ENCODE data around the gene MIA.
A peak's percentile ranks its signal among the peaks of the same experiment; 100 is the strongest.
"Not testable (repeated sequence)": the region's sequence is repeated elsewhere in the genome, so short reads cannot be mapped to it uniquely, and the experiment has no call there.

MIA gene

DNA sequence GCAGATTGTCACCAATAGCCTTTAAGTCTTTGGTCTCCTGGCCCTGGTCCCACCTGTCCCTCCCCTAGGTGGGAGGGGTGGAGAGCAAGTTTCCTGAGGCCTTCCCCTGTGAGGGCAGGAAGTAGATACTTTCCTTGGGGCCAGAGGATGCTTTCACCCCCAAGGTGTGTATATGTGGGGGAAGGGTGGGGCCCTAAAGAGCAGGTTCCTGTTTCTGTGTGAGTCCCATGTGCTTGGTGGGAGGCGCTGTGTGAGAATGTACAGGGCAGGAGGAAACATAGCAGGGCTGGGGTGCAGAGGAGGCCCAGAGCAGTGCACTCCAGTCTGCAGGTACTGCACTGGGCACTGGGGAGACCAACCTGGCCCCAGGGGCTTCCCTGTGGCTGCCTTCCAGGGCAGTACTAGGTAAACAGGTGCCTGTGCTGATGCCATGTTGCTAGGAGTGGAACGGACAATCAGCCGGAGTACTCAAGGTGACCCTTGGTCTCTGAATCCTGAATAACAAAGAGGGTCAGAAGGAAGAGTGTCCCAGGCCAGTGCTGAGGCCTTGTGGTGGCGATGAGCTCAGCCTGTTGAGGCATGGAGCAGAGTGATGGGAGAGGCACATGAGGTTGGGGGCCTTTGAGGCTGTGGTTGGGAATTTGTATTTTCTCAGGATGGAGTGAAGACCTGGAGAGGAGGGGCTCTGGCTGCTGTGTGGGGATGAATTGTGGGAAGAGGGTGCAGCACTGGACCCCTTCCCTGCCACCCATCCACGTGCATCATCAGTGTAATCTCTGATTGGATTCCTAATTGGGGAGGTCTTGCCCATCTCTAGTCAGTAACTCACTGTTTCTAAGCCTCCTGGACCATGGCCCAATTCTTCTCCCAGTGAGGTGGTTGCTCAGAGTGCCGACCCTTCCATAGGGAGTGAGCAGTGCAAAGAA is 28.8 kb downstream of the MIA start:
- no peak for DNase-seq

DNA sequence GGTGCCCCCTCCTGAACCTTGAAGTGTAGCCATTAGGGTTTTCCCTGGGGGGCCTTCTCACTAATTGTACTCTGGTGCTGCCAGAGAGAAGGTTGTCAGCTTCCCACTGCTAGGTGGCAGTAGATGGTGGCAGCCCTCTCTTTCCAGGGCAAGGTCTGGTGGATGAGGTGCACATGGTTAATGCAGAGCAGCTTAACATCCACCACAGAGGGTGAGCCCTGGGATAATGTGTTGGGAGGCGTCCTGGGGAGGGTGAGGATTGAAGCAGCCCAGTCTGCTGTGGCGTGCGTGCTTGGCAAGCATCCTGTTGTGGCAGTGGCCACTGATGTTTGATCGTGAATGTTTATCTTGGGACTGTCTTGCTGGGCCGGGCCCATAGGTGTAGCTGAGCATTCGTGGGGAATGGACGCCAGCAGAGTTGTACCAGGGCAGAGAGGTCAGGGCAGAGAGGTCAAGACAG is 29.5 kb downstream of the MIA start:
- peak in 1 of 14 donors; percentile 23 for DNase-seq

DNA sequence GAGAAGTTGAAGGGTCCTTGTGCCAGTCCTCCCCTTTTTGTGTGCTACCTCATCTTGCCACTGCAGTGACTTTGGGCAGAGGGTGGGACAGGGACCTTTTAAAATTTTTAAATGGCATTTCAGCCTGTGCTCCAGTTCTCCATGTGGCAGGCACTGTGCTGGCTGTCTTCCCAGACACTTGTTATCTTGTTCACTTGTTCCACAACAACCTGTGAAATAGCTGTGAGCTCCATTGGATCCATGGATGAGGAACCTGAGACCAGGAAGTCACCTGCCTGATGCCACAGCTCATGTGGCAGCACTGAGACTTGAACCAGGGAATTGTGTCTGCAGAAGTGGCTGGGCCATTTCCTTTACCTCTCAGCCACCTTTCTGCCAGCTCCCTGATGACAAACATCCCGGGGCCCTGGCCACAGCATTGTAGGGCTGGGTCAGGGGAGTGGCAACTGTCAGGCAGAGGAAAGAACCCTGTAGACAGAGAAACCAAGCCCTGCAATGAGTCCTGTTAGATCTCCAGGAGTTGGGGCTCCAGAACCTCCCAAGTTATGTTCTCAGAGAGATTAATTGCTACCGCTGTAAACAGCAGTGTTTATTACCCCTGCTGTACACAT is 30.0 kb downstream of the MIA start:
- DNase-seq = no peak

DNA sequence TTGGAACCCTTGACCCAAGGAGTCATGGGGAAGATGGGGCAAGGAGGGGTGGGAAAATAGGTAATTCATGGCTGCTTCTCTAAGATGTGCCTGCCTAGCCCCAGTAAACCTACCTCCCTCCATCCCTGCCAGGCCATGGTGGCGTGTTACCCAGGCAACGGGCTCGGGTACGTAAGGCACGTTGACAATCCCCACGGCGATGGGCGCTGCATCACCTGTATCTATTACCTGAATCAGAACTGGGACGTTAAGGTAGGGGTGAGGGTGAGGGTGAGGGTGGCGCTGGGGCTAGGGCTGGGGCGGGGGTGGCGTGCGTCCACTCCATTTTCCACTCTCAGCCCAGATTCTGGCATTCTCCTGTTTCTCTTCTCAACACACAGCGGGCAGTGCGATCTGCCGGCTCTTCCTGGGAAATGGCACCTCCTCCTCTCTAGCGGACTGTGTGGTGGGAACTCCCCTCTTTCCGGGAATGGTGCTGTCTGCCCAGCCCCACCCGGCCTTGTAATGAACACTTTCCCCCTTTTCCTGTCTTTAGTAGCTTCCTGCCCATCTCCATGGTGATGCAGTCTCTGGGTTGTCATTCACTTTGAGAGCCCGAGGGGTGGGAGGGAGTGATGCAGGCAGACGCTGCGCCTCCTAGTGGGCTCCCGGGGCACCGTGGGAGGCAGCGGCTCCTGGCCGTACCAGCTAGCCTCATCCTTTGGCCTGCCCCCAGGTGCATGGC is 31.3 kb downstream of the MIA start:
- peak in 12 of 14 donors; percentile 60 to 95 (median 83) for DNase-seq

DNA sequence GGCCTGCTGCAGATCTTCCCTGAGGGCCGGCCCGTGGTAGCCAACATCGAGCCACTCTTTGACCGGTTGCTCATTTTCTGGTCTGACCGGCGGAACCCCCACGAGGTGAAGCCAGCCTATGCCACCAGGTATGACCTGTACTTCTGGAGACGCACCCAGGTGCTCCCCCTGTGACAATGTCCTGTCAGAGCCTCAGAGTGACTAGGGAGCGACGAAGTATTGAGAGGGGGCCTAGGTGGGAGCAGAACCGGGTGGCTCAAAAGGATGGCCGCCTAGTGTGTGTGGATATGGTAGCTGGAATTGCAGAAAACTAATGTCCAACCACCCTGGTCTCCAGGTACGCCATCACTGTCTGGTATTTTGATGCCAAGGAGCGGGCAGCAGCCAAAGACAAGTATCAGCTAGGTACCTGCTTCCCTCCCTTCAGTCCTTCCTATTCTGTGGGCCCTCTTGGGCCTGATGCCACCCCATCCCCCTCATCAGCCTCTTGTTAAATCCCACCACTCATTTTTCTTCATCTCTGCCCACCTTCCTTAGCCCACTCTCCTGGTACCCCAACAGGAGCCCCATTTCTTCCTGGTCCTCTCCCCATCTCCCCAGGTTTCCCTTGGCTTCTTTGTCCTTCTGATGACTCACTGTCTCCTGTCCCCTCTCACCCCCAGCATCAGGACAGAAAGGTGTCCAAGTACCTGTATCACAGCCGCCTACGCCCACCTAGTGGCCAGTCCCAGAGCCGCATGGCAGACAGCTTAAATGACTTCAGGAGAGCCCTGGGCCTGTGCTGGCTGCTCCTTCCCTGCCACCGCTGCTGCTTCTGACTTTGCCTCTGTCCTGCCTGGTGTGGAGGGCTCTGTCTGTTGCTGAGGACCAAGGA is 32.1 kb downstream of the MIA start:
- DNase-seq = no peak

DNA sequence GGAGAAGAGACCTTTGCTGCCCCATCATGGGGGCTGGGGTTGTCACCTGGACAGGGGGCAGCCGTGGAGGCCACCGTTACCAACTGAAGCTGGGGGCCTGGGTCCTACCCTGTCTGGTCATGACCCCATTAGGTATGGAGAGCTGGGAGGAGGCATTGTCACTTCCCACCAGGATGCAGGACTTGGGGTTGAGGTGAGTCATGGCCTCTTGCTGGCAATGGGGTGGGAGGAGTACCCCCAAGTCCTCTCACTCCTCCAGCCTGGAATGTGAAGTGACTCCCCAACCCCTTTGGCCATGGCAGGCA is 32.7 kb downstream of the MIA start:
- DNase-seq = no peak

DNA sequence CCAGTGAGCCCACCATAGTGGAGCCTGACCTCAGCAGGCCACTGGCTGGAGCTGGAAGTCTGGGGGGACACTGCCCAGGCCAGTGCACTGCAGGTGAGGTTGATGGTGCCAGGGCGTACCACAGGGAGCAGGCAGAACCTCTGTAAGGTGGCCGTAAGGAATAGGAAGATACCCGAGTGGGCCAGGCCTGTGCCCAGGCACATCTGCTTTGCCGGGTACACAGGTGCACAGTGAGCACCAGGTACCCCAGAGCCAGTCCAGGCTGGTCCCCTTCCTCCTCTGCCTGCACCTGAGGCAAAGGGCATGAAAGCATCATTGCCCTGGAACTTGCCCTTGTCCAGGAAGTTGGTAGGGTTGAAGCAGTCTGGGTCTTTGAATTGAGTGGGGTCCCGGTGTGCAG is 33.2 kb downstream of the MIA start:
- no peak for DNase-seq

DNA sequence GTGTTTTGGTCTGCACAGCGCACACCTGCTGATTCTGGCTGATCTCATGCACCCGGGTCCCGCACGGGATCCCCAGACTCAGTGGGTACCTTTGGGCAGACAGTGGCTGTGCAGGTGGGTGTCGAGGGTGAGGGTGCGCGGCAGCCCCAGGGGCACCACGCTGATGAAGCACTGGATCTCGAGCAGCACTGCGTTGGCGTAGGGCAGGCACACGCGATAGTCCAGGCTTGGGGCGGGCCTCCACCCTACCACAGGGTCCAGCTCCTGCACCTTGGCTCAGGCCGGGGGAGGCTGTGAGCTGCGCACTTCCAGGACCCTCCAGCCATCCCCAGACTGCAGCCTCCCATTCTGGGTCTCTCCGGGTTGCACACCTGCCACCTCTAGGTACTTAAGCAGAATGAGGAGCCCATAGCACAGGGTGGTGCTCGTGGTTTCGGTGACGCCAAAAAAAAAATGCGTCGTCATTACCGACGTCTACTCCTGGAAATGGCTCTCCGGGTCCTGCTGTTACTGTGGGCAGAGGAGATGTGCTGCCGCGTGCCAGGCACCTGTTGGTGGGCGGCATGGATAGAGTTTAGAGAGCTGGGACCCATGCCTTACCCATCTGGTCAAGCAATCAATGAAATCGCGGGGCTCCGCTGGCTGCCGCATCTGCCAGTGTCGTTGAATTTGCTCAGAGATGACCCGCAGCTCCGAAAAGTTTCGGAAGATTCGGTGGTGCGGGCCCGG is 34.2 kb downstream of the MIA start:
- no peak for DNase-seq

DNA sequence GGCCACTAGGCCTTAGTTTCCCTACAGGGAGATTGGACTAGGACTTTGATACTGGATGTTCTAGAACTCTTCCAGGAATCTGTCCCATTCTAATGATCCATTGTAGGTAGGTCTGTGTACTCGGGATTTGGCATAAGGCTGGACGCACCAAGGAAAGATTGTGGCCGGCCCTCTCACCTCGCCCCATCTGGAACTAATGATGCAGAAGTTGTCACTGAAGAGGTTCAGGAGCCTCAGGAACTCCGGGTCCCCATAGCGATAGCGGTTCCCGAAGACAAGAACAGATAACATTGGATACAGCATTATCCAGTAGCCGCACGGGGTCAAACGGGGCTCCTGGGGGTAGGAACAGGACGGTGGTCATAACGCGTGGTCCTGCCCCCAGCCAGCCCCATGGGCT is 34.8 kb downstream of the MIA start:
- DNase-seq = no peak

DNA sequence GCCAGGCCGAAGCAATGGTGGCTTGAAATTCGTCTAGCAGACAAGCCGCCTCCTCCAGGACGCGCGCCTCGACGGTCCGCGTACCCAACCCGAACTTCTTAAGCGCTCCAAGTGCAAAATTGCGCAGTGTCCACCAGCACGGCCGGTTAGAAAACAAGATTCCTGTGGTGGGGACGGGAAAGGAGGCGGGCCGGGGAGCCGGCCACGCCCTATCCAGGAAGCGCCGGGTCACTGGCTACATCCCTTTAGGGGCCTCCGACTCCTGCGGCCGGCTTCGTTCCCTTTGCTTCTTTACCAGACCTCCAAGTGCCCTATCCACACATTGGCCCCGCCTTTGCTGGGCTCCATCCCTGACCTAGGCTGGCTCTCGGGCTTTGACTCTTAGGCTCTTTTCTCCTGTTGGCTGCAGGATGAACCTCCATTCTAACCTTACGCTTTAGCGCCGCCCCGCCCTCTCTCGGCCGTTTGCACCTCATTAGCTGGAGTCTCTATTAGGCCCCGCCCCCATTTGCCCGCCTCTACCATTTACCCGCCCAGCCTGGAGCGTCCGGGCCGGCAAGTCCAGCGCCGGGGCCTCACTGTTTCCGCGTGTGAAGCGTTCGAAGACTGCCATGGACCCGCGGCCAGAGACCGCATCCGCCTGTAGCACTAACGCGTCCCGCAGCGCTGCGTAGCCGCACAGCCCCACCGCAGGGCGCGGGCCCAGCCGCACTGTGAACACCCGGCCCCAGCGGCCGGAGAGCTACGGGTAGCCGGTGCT is 35.5 kb downstream of the MIA start:
- DNase-seq = peak in 12 of 14 donors; percentile 61 to 89 (median 80)

DNA sequence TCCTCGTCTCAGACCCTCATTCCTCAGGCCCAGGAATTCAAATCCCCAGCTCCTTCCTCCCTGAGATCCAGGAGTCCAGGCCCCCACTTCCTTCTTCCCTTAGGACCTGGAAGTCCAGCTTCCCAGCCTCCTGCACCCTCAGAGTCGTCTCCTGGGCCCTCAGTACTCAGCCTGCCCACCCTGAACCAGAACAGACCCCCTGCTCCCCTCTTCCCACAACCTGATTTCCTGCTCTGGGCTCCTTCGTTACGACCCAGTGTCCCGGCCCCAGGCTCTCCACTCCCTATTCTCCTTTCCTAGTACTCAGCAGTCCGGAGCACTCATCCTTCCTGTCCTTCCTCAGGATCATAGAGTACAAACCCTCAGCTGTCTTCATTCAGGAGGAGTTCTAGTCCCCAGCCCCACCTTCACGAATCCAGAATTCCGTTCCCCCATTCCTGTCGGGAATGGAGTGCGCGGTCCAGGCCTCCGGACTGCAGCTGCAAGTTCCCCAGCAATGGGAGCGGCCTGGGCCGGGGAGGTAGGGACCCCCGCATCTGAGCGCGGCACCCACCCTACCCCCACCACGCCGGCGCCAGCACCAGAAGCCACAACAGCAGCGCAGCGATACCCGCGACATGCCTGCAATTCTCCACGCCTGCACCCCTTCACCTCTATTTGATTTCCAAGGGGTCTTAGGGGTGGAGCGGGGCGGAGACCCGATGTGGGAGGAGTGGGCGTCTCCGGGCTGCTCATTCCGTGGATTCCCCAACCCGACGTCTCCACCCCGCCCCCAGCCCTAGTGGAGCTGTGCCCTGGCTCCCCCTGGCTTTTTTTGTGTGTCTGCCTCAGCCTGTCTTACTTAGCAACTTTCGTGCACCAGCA is 36.4 kb downstream of the MIA start:
- no peak for DNase-seq

DNA sequence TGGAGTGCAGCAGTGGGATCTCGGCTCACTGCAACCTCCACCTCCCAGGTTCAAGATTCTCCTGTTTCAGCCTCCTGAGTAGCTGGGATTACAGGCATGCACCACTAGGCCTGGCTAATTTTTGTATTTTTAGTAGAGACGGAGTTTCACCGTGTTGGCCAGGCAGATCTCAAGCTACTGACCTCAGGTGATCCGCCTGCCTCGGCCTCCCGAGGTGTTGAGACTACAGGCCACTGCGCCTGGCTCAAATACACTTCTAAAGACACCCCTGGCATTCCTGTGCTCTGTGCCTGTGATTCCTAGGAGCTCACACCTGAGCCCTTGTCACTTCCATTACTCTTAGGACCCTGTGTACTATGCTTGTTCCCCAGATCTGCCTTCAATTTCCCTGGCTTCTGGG is 37.2 kb downstream of the MIA start:
- DNase-seq = not testable (repeated sequence)

DNA sequence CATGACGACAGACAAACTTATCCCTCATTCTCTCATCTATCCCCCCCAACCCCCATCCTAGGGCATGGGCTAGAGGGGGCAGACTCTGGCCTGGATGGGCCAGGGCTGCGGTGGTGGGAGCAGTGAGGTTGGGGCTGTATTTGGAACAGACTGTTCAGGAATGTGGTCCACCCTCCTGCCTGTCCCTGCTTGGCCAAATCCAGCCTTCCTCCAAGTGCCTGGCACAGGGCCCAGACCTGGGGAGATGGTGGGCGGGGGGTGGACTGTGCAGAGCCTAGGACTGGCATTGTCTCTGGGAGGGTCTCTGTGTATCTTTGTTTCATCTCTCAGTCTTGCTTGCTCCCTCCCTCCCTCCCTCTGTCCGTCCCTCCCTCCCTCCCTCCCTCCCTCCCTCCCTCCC is 37.9 kb downstream of the MIA start:
- no peak for DNase-seq

DNA sequence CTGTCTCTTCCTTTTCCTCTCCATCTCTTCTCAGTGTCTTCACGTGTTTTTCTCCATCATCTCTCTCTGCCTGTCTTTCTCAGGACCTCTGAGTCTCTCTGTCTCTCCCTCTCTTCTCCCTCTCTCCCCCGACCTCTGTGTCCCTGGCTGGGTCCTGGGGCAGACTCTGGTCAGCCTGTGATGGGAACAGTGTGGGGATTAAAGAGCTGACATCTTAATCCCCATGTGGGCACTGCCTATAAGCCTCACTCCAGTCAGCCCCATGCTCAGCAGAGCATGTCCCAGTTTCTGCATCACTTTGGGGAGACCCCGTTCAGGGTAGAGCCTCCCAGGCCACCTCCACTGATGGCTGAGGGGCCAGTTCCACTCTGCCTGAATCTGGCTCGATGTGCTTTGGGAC is 39.9 kb downstream of the MIA start:
- no peak for DNase-seq

DNA sequence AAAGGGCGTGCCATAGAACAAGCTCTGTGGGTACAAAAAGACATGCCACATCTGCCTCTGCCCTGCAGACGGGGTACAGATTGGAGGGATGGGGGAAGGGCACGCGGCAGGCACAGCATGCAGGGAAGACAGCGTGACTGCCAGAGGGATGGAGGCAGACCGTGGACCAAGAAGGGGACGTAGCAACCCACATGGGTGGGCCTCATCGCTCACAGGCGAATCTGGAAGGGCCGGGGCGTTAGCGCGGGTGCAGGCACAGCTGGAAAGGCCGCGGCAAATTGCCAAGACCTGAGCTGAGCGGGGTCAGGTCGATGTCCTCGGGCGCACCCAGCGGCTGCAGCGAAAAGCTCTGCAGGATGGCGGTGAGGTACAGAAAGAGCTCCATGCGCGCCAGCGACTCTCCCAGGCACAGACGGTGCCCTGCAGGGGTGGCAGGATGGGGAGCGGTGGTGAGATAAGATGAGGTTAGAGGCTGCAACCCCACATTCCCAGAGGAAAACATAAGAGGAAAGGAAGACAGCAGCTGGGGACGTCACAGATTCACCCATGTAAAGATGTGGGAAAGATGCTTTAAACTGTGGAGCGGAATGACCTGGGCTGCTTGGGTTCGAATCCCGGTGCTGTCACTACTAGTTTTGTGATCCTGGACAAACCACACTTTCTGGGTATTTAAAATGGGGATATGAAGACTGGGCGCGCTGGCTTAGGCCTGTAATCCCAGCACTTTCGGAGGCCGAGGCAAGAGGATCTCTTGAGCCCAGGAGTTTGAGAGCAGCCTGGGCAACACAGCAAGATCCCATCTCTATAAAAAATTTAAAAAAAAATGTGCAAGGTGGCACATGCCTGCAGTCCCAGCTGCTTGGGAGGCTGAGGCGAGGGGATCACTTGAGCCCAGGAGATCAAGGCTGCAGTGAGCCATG is 43.4 kb downstream of the MIA start:
- DNase-seq = peak in 8 of 14 donors; percentile 33 to 67 (median 54)

DNA sequence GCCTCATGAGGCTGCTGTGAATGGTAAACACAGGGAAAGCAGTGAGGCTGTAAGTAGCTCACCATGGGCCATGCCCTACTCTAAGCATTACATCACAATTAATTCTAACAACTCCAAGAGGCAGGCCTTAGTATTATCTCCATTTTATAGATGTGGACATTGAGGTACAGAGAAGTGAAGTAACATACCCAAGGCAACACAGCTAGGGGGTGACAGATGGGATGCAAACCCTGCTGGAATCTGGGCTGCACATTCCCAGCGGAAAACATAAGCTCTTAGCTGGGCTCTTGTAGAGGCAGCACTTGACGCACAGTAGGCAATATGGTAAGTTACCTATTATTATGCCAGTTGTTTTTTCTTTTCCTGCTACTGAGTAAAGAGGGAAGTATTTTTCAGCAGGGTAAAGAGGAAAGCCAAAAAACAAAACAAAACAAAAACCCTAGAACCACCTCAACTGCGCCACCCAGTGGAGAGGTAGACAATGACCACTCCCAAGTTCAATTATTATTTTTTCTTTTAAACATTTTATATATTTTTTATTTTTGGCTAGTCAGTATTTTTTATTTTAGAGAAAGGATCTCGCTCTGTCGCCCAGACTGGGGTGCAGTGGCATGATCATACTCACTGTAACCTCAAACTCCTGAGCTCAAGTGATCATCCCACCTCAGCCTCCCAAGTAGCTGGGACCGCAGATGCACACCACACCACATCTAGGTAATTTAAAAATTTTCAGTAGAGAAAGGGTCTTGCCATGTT is 44.3 kb downstream of the MIA start:
- DNase-seq = peak in 5 of 14 donors; percentile 8 to 55 (median 28)

DNA sequence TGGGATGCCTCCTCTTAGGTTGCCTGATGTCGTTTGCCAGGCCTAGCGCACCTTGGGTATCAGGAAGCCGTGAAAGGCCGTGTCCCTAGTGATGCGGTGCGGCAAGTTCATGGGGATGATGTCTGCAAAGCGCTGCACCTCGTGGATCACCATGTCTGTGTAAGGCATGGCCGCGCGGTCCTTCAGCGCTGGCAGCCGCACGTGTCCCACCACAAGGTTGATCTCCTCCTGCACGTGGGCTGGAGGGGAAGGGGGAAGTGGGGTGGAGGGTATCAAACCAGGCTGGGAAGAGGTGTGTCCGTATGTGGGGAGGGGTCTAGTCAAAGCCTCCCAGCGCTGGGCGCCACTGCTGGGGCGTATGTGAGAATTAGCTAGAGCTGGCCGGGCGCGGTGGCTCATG is 46.8 kb downstream of the MIA start:
- DNase-seq = no peak

Measured in C1 segment of cervical spinal cord (tissue), 14 donors.